Tibial nerve (tissue), 4 donors: ENCODE results near the gene FEM1A. TPM values are rescaled to one million over a fixed set of nuclear protein-coding genes. Genes with fewer than 3 reads are reported as not detected.
"Not testable (repeated sequence)": the region's sequence is repeated elsewhere in the genome, so short reads cannot be mapped to it uniquely, and the experiment has no call there.

ENCODE experiments used
- DNase-seq, 2 donors: peaks; one replicate each; pipeline ENCODE4 v3.0.0-alpha.2; 2019; ENCODE audit warnings: low spot score in 2 of 2
- H3K27ac ChIP-seq, 4 donors: fragments of 200-600 bp; sonication (generic) in 3 of 4; one replicate each; pipeline ENCODE4 v1.5.1; 2017 to 2019; ENCODE audit warnings: mild to moderate bottlenecking in 1 of 4
- H3K27me3 ChIP-seq, 2 donors: fragments of 200-600 bp; sonication (generic) in 1 of 2; one replicate each; pipeline versions ENCODE4 v1.5.1 to v1.6.0; 2017 to 2019
- H3K36me3 ChIP-seq, 3 donors: fragments of 200-600 bp; sonication (generic); one replicate each; pipeline ENCODE4 v1.5.1; 2018 to 2019
- H3K4me1 ChIP-seq, 4 donors: fragments of 200-600 bp; sonication (generic) in 3 of 4; one replicate each; pipeline ENCODE4 v1.5.1; 2017 to 2019
- H3K4me3 ChIP-seq, 4 donors: fragments of 200-600 bp; sonication (generic) in 3 of 4; one replicate each; pipeline ENCODE4 v1.5.1; 2017 to 2019; ENCODE audit warnings: mild to moderate bottlenecking in 1 of 4, moderate library complexity in 1 of 4
- H3K9me3 ChIP-seq, 4 donors: fragments of 200-600 bp; sonication (generic) in 3 of 4; one replicate each; pipeline ENCODE4 v1.5.1; 2017 to 2019
- EP300 ChIP-seq, 2 donors: sonication (generic); formaldehyde crosslinking; IDR thresholded peaks; one replicate each; pipeline ENCODE4 v1.6.1; 2017; ENCODE audit warnings: antibody characterized with exemption in 2 of 2, mild to moderate bottlenecking in 1 of 2
- POLR2A ChIP-seq, 2 donors: fragments of 450-650 bp; IDR thresholded peaks; one replicate each; pipeline ENCODE4 v1.6.1; 2017; ENCODE audit warnings: antibody characterized with exemption in 2 of 2, mild to moderate bottlenecking in 2 of 2, moderate library complexity in 2 of 2
- WGBS, 2 donors: methylation state at CpG; one replicate each; pipeline ENCODE4 v1.1.5; 2018; 5-methylcytosine and 5-hydroxymethylcytosine counted together
- total RNA-seq, 4 donors: library from RNA; depleted of rRNA; stranded (reverse); fragments of >200 nt; gene quantifications; one replicate each; pipeline ENCODE4 v1.1.0, GENCODE V29; 2016
- TF ChIP-seq, protein P1 (sequence below), 5 experiments: fragments of 200-600 bp in 3 of 5; fragments of 450-650 bp in 2 of 5; sonication (generic) in 3 of 5; IDR thresholded peaks; one replicate each; pipeline ENCODE4 v1.5.1; 2016 to 2019; ENCODE audit warnings: antibody characterized with exemption in 5 of 5, mild to moderate bottlenecking in 3 of 5, moderate library complexity in 2 of 5

The FEM1A gene
- total RNA-seq, 4 donors from 2014 or later = 12.3 to 17.1 (median 15.2) TPM

DNA sequence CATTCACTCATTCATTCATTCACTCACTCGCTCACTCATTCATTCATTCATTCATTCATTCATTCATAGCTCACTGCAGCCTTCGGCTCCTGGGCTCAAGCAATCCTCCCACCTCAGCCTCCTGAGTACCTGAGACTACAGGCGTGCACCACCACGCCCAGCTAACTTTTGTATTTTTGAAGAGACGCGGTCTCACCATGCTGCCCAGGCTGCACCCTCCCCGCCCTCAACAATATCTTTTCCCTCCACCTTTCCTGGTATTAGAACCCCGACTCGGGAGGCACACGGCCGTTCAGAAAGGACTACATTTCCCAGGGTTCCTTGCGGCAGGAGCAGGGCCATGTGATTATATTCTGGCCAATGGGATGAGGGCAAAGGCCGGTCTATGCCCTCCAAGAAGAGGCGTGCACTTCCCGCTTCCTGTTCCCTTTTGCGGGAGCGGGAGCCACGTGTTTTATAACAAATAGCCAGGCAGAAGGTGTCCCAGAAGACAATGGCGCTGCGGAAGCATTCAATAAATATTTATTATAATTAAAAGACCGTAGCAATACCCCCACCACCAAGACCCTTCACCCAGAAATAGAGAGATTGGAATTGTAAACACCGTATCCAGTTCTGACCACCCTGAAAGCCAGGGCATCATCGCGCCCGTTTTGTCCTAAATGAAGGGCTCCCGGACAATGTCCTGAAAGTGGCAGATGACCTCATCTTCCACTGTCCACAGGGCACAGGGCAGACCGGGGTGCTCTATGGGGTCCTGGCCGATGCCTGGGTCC, 24.1 kb downstream of the FEM1A start:
- peak overlapping the region in 2 of 4 donors; percentile 4 to 33 for H3K4me3 ChIP-seq

DNA sequence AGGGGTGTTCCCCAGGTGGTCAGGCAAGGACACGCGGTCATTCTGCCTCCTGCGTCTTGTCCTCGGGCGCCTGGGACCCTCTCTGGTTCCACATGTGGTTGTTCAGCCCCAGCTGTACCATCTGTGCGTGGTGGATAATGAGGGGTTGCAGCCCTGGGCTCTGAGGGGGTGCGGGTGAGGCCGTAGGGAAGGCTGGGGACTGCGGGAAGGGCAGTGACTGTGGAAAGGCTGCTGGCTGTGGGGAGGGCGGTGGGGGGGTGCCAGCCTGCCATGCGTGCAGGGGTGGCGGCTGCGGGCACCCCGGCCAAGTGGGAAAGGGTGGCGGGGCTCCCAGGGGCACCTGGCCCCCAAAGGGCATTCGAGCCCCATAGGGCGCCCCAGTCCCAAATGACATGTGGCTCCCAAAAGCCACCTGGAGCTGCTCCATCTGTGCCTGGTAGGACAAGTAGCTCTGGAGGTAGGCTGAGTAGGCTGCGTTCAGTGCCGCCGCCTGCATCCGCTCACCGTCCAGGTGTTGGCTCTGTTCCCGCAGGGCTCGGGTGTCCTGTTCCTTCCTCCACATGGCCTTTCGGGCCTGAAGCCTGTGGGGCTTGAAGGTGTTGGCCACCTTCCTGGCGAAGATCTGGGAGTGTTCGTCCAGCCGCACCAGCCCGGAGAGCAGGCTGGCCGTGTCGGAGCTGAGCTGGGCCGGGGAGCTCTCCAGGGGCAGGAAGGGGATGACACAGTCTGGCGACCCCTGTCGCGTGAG, 24.8 kb downstream of the FEM1A start:
- peak overlapping the region in 3 of 4 donors; percentile 12 to 64 (median 30) for H3K27ac ChIP-seq
- peaks cover 0 to 12% (median 2%) of the 10 kb centered on the region in 4 donors for H3K4me1 ChIP-seq
- WGBS, 2 donors = 93 to 96% methylated on average over 20 to 35 of the region's 35 CpGs
- DNase-seq = no peak
- TF ChIP-seq, protein P1, sequence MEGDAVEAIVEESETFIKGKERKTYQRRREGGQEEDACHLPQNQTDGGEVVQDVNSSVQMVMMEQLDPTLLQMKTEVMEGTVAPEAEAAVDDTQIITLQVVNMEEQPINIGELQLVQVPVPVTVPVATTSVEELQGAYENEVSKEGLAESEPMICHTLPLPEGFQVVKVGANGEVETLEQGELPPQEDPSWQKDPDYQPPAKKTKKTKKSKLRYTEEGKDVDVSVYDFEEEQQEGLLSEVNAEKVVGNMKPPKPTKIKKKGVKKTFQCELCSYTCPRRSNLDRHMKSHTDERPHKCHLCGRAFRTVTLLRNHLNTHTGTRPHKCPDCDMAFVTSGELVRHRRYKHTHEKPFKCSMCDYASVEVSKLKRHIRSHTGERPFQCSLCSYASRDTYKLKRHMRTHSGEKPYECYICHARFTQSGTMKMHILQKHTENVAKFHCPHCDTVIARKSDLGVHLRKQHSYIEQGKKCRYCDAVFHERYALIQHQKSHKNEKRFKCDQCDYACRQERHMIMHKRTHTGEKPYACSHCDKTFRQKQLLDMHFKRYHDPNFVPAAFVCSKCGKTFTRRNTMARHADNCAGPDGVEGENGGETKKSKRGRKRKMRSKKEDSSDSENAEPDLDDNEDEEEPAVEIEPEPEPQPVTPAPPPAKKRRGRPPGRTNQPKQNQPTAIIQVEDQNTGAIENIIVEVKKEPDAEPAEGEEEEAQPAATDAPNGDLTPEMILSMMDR (IDR thresholded peaks at IDR 0.05) = no peak
- TF ChIP-seq EP300 (IDR thresholded peaks at IDR 0.05) (no peak), POLR2A (IDR thresholded peaks at IDR 0.05) (no peak)
- H3K9me3 ChIP-seq = no peaks in the 10 kb centered on the region
- H3K4me3 ChIP-seq = peak overlapping the region in 1 of 4 donors; percentile 33
- H3K36me3 ChIP-seq = peaks cover 0 to 41% (median 0%) of the 10 kb centered on the region in 3 donors
- no peaks in the 10 kb centered on the region for H3K27me3 ChIP-seq

More for the DNA sequence above, 24.1 kb downstream of the FEM1A start:
- peaks cover 0 to 12% (median 2%) of the 10 kb centered on the region in 4 donors for H3K4me1 ChIP-seq
- WGBS, 2 donors = 26 to 31% methylated on average over 25 to 28 of the region's 28 CpGs
- peak; percentile 74 to 93 for DNase-seq
- H3K36me3 ChIP-seq = peaks cover 0 to 39% (median 0%) of the 10 kb centered on the region in 3 donors
- TF ChIP-seq POLR2A (IDR thresholded peaks at IDR 0.05) (no peak), EP300 (IDR thresholded peaks at IDR 0.05) (peak; percentile 60 to 76)
- no peaks in the 10 kb centered on the region for H3K27me3 ChIP-seq
- no peaks in the 10 kb centered on the region for H3K9me3 ChIP-seq
- peak overlapping the region in 2 of 4 donors; percentile 30 to 64 for H3K27ac ChIP-seq

DNA sequence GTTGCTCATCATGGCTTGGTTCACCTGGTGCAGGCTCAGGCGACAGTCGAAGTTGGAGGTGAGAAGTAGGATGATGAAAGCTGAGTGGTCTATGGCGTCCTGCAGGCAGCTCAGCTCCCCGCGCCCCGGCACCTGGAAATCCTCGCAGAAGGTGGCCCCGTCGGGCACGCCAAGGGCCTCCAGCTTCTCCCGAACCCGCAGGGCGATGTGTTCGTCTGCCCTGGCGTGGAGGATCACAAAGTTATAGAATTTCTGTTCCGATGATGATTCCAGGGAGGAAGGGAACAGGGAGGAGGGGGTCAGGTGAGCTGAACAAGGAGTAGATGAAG, 25.4 kb downstream of the FEM1A start:
- H3K4me1 ChIP-seq = peaks cover 0 to 12% (median 2%) of the 10 kb centered on the region in 4 donors
- 96% methylated on average over 16 of the region's 16 CpGs for WGBS, 2 donors
- H3K9me3 ChIP-seq = no peaks in the 10 kb centered on the region
- no peak overlapping the region for H3K4me3 ChIP-seq
- H3K36me3 ChIP-seq = peaks cover 0 to 46% (median 0%) of the 10 kb centered on the region in 3 donors
- H3K27me3 ChIP-seq = no peaks in the 10 kb centered on the region
- no peak overlapping the region for H3K27ac ChIP-seq
- TF ChIP-seq, protein P1 (IDR thresholded peaks at IDR 0.05) = no peak
- no peak for TF ChIP-seq EP300 (IDR thresholded peaks at IDR 0.05)
- no peak for TF ChIP-seq POLR2A (IDR thresholded peaks at IDR 0.05)
- no peak for DNase-seq

DNA sequence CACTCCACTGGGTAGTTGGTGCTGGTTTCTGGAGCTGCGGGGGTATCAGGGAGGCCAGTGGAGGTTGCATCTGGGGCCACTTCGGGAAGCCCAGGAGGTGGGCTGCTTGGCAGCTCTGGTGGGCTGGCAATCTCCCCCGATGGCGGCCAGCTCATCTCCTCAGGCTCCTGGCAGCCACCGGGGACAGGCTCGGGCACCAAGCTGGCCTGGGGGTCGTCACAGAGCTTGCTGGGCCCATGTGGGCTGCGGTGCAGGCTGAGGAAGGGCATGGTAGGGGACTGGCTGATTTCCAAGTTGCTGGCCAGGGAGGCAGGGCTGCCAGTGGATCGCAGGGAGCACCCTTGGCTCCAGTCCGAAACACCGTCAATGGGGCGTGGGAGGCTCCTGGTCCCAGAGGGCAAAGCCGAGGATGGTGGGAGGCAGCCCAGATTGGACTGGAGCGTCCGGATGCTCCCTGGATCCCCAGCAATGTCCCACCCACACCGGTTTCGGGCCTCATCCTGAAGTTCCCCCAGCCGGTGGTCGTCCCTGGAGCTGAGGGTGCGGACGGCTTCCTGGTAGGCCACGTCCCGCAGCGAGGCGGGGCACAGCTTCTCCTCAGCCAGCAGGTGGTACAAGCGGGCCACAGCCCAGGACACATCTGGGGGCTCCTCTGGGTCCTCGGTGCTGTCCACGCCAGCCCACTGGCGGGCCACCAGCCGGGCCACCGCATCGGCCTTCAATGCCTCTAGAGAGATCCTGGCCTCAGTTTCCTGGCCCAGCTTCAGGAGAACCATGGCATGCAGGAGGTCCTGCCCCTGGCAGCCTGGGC, 26.1 kb downstream of the FEM1A start:
- no peaks in the 10 kb centered on the region for H3K9me3 ChIP-seq
- DNase-seq = no peak
- peaks cover 0 to 12% (median 2%) of the 10 kb centered on the region in 4 donors for H3K4me1 ChIP-seq
- no peak overlapping the region for H3K27ac ChIP-seq
- WGBS, 2 donors = 75 to 90% methylated on average over 12 to 14 of the region's 32 CpGs
- TF ChIP-seq, protein P1 (IDR thresholded peaks at IDR 0.05) = no peak
- TF ChIP-seq POLR2A (IDR thresholded peaks at IDR 0.05) (no peak), EP300 (IDR thresholded peaks at IDR 0.05) (no peak)
- no peak overlapping the region for H3K4me3 ChIP-seq
- H3K27me3 ChIP-seq = no peaks in the 10 kb centered on the region
- peaks cover 0 to 52% (median 0%) of the 10 kb centered on the region in 3 donors for H3K36me3 ChIP-seq

DNA sequence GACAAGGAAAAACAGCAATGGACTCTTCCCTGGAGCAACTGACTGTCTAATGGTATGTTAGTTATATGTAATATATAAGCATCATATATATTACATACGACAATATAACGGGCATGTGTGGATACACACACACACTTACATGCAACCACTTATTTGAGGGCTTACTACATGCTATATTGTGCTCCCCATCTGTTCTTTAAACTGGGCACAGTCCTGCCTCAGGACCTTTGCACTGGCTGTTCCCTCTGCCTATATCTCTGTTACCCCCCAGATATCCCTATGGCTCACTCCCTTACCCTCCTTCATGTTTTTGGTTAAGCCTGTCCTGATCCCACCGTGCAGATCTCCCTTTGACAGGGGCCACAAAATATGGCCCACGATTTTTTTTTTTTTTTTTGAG, 29.7 kb downstream of the FEM1A start:
- DNase-seq = no peak
- Histone ChIP-seq H3K4me1 (peaks cover 0 to 1% (median 0%) of the 10 kb centered on the region in 4 donors), H3K9me3 (no peaks in the 10 kb centered on the region), H3K27ac (no peak overlapping the region), H3K27me3 (no peaks in the 10 kb centered on the region), H3K4me3 (no peak overlapping the region), H3K36me3 (peaks cover 0 to 75% (median 0%) of the 10 kb centered on the region in 3 donors)
- 67 to 90% methylated on average over 4 of the region's 4 CpGs for WGBS, 2 donors
- TF ChIP-seq, protein P1 (IDR thresholded peaks at IDR 0.05) = no peak
- TF ChIP-seq EP300 (IDR thresholded peaks at IDR 0.05) (no peak), POLR2A (IDR thresholded peaks at IDR 0.05) (no peak)

DNA sequence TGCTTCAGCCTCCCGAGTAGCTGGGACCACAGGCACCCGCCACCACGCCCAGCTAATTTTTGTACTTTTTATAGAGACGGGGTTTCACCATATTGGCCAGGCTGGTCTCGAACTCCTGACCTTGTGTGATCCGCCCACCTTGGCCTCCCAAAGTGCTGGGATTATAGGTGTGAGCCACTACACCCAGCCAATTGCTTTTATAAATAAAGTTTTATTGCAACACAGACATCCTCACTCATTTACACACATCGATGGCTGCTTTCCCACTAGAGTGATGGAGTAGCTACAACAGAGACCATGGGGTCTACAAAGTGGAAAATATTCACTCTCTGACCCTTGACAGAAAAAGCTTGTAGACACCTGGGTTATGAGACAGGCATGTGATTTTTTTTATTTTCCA, 30.8 kb downstream of the FEM1A start:
- not testable (repeated sequence) for H3K4me3 ChIP-seq, H3K27me3 ChIP-seq, H3K9me3 ChIP-seq, H3K27ac ChIP-seq, DNase-seq, H3K4me1 ChIP-seq
- 96% methylated on average over 7 of the region's 7 CpGs for WGBS, 2 donors
- H3K36me3 ChIP-seq = peaks cover 0 to 64% (median 0%) of the 10 kb centered on the region in 3 donors
